ENCODE data around the gene GSTO1. TPM values are rescaled to one million over a fixed set of nuclear protein-coding genes. Genes with fewer than 3 reads are reported as not detected.

Gene GSTO1
- total RNA-seq, 2 experiments from 2014 or later = 114 to 119 TPM

Small RNA genes lying within 50 kb of the gene (microRNA-seq; reads per million reads assigned to microRNA genes)
- 3.4 reads per million for gene MIR4482
- gene MIR609 = not detected

Other genes starting within 250 kb of the GSTO1 start
- gene COL17A1, start 169.0 kb upstream of the GSTO1 start, total RNA-seq = not detected
- gene SFR1, start 132.7 kb upstream of the GSTO1 start, total RNA-seq = 10 to 100 TPM; 13.0 to 14.9 TPM
- under 1 TPM in 1 of 2 experiments, not detected in 1; 0.18 TPM for gene CFAP43, start 22.5 kb upstream of the GSTO1 start, total RNA-seq
- gene GSTO2, start 14.3 kb downstream of the GSTO1 start, total RNA-seq = 1 to 10 TPM in 1 of 2 experiments, under 1 TPM in 1; 0.94 to 1.2 TPM
- 10 to 100 TPM; 26.6 to 27.1 TPM for gene ITPRIP, start 83.6 kb downstream of the GSTO1 start, total RNA-seq
- under 1 TPM; 0.24 to 0.47 TPM for gene CFAP58, start 98.9 kb downstream of the GSTO1 start, total RNA-seq

All from activated CD8-positive, alpha-beta T cell treated with anti-CD3 and anti-CD28 coated beads, Interleukin-2, amount 10 ng/mL, durations not matched to agents 7 days and 5 days (primary cell).